Liver (tissue), 9 donors: ENCODE results near the gene CDC42SE2. TPM values are rescaled to one million over a fixed set of nuclear protein-coding genes. Genes with fewer than 3 reads are reported as not detected.

ENCODE experiments used
- DNase-seq: peaks from one replicate; pipeline ENCODE4 v3.0.0-alpha.2; 2017; ENCODE audit warnings: low spot score
- H3K27ac ChIP-seq, 2 donors: one replicate each; pipeline ENCODE4 v1.7.0; 2013; ENCODE audit warnings: inconsistent platforms in 2 of 2, low read length in 2 of 2, control low read depth in 1 of 2, low read depth in 1 of 2, mild to moderate bottlenecking in 1 of 2
- H3K27me3 ChIP-seq, 4 donors: one replicate each; pipeline versions ENCODE4 v1.6.1 to v1.7.0; 2013; ENCODE audit warnings: low read length in 3 of 4, inconsistent platforms in 1 of 4, mild to moderate bottlenecking in 1 of 4, moderate library complexity in 1 of 4; ENCODE audit not compliant: control insufficient read depth in 4 of 4, insufficient read depth in 4 of 4
- H3K36me3 ChIP-seq, 4 donors: one replicate each; pipeline versions ENCODE4 v1.6.1 to v1.7.0; 2013; ENCODE audit warnings: low read length in 3 of 4, mild to moderate bottlenecking in 3 of 4, low read depth in 1 of 4, moderate library complexity in 1 of 4; ENCODE audit not compliant: control insufficient read depth in 4 of 4, insufficient read depth in 3 of 4
- H3K4me1 ChIP-seq, 4 donors: one replicate each; pipeline versions ENCODE4 v1.6.1 to v1.7.0; 2013; ENCODE audit warnings: low read length in 3 of 4, mild to moderate bottlenecking in 3 of 4, moderate library complexity in 1 of 4; ENCODE audit not compliant: control insufficient read depth in 4 of 4, insufficient read depth in 4 of 4
- H3K4me3 ChIP-seq, 3 donors: one replicate each; pipeline versions ENCODE4 v1.6.1 to v1.7.0; 2013; ENCODE audit warnings: low read length in 3 of 3, control low read depth in 1 of 3, low read depth in 1 of 3, mild to moderate bottlenecking in 1 of 3
- H3K9ac ChIP-seq, 2 donors: one replicate each; pipeline ENCODE4 v1.7.0; 2013; ENCODE audit warnings: low read length in 2 of 2, mild to moderate bottlenecking in 2 of 2, moderate library complexity in 2 of 2, control low read depth in 1 of 2, low read depth in 1 of 2
- H3K9me3 ChIP-seq, 4 donors: one replicate each; pipeline versions ENCODE4 v1.6.1 to v1.7.0; 2013; ENCODE audit warnings: low read length in 3 of 4; ENCODE audit not compliant: control insufficient read depth in 4 of 4
- ATF3 ChIP-seq: IDR thresholded peaks from 2 replicates; pipeline ENCODE4 v1.6.1; 2016; ENCODE audit warnings: antibody characterized with exemption
- CTCF ChIP-seq: fragments of 150-350 bp; IDR thresholded peaks from 2 replicates; pipeline ENCODE4 v1.5.1; 2017; ENCODE audit warnings: improper control_type of control experiment, low read depth, low read length; ENCODE audit not compliant: missing input control
- EGR1 ChIP-seq, 2 donors: IDR thresholded peaks; 2 replicates each; pipeline ENCODE4 v1.6.1; 2016 to 2018; ENCODE audit warnings: antibody characterized with exemption in 2 of 2, low read depth in 2 of 2
- FOXA1 ChIP-seq: IDR thresholded peaks from 2 replicates; pipeline ENCODE4 v1.6.1; 2016; ENCODE audit warnings: antibody characterized with exemption
- FOXA2 ChIP-seq: IDR thresholded peaks from 2 replicates; pipeline ENCODE4 v1.6.1; 2016; ENCODE audit warnings: antibody characterized with exemption
- GABPA ChIP-seq, 2 donors: IDR thresholded peaks in 1 of 2; conservative IDR thresholded peaks in 1 of 2; 2 replicates each; pipeline ENCODE4 v1.6.1; 2016; ENCODE audit warnings: antibody characterized with exemption in 2 of 2, mild to moderate bottlenecking in 1 of 2, moderate library complexity in 1 of 2
- HNF4A ChIP-seq, 2 donors: conservative IDR thresholded peaks; 2 replicates each; pipeline ENCODE4 v1.6.1; 2016; ENCODE audit warnings: antibody characterized with exemption in 2 of 2, mild to moderate bottlenecking in 2 of 2
- HNF4G ChIP-seq: IDR thresholded peaks from 2 replicates; pipeline ENCODE4 v1.6.1; 2016; ENCODE audit warnings: antibody characterized with exemption
- JUND ChIP-seq, 2 donors: IDR thresholded peaks; 2 replicates each; pipeline ENCODE4 v1.6.1; 2016; ENCODE audit warnings: antibody characterized with exemption in 2 of 2
- MAX ChIP-seq: IDR thresholded peaks from 2 replicates; pipeline ENCODE4 v1.6.1; 2016; ENCODE audit warnings: antibody characterized with exemption
- NR2F2 ChIP-seq: IDR thresholded peaks from 2 replicates; pipeline ENCODE4 v1.6.1; 2016; ENCODE audit warnings: antibody characterized with exemption
- RAD21 ChIP-seq, 2 donors: IDR thresholded peaks; 2 replicates each; pipeline ENCODE4 v1.6.1; 2016; ENCODE audit warnings: antibody characterized with exemption in 2 of 2, mild to moderate bottlenecking in 2 of 2
- REST ChIP-seq: IDR thresholded peaks from 2 replicates; pipeline ENCODE4 v1.6.1; 2016; ENCODE audit warnings: antibody characterized with exemption, mild to moderate bottlenecking
- RXRA ChIP-seq, 2 donors: IDR thresholded peaks; 2 replicates each; pipeline ENCODE4 v1.6.1; 2017 to 2018; ENCODE audit warnings: antibody characterized with exemption in 2 of 2, mild to moderate bottlenecking in 1 of 2
- SP1 ChIP-seq: IDR thresholded peaks from 2 replicates; pipeline ENCODE4 v1.6.1; 2018; ENCODE audit warnings: antibody characterized with exemption, mild to moderate bottlenecking
- TAF1 ChIP-seq: conservative IDR thresholded peaks from 2 replicates; pipeline ENCODE4 v1.6.1; 2016; ENCODE audit warnings: antibody characterized with exemption, mild to moderate bottlenecking
- YY1 ChIP-seq: IDR thresholded peaks from 2 replicates; pipeline ENCODE4 v1.6.1; 2016; ENCODE audit warnings: antibody characterized with exemption, mild to moderate bottlenecking
- ZBTB33 ChIP-seq: IDR thresholded peaks from 2 replicates; pipeline ENCODE4 v1.6.1; 2016; ENCODE audit warnings: antibody characterized with exemption
- WGBS: extraction: QIAGEN DNeasy Blood & Tissue Kit; methylation state at CpG from one replicate; pipeline ENCODE4 v1.1.7; 2013; 5-methylcytosine and 5-hydroxymethylcytosine counted together
- polyA plus RNA-seq, 2 donors: library from polyadenylated mRNA; stranded (reverse) in 1 of 2; unstranded in 1 of 2; fragments of 200-250 nt in 1 of 2; fragments of >200 nt in 1 of 2; fragmentation: Nextera tagmentation in 1 of 2; extraction: Ambion mirVana in 1 of 2; gene quantifications; one replicate each; pipeline versions ENCODE4 v1.2.1 to v1.2.3, GENCODE V29; 2013 to 2015
- total RNA-seq, 2 donors: library from RNA; depleted of rRNA; stranded (reverse); fragments of >200 nt; gene quantifications; one replicate each; pipeline ENCODE4 v1.2.3, GENCODE V29; 2014
- donor health status: healthy.
- donor health status: healthy.
- donor health status: healthy.
- donor health status: healthy.
- donor health status: healthy.

The CDC42SE2 gene
- total and polyA plus RNA-seq, 4 donors = 7.8 to 31.7 (median 17.0) TPM

GRCh38 chr5:131386779-131387178, 122.9 kb downstream of the CDC42SE2 start (continued):
- no peak for TF ChIP-seq REST

- peak overlapping the region in 1 of 2 donors; percentile 1 for H3K9ac ChIP-seq
- no peak for DNase-seq
- WGBS = 94% methylated on average over 6 of the region's 6 CpGs
- TF ChIP-seq EGR1 (IDR thresholded peaks at IDR 0.05; ENCODE audit: low read depth in 2 of 2) = no peak
- no peak for TF ChIP-seq YY1
- no peak for TF ChIP-seq SP1
- no peak for TF ChIP-seq ZBTB33
- TF ChIP-seq GABPA (IDR thresholded peaks at IDR 0.05 in 1 of 2, conservative IDR thresholded peaks at IDR 0.05 in 1 of 2) = no peak
- no peak for TF ChIP-seq TAF1
- no peak for TF ChIP-seq FOXA2
- no peak for TF ChIP-seq ATF3
- TF ChIP-seq REST = no peak
- TF ChIP-seq MAX = no peak
- TF ChIP-seq FOXA1 = no peak
- TF ChIP-seq HNF4G = no peak
- TF ChIP-seq CTCF = no peak
- TF ChIP-seq RAD21 (IDR thresholded peaks at IDR 0.05) = no peak
- TF ChIP-seq NR2F2 = no peak
- TF ChIP-seq JUND (IDR thresholded peaks at IDR 0.05) = no peak
- TF ChIP-seq RXRA (IDR thresholded peaks at IDR 0.05) = no peak
- TF ChIP-seq HNF4A (conservative IDR thresholded peaks at IDR 0.05) = no peak
- H3K9me3 ChIP-seq = no peaks in the 10 kb centered on the region
- peak overlapping the region; percentile 70 to 71 for H3K27ac ChIP-seq
- no peak overlapping the region for H3K4me3 ChIP-seq
- H3K36me3 ChIP-seq = peaks cover 0 to 7% (median under 1%) of the 10 kb centered on the region in 4 donors
- H3K27me3 ChIP-seq = no peaks in the 10 kb centered on the region
- peaks cover 4 to 16% (median 11%) of the 10 kb centered on the region in 4 donors for H3K4me1 ChIP-seq
Measured at GRCh38 chr5:131387255-131387654, 123.4 kb downstream of the CDC42SE2 start.
